KMS-11 (cell line): ENCODE results near the gene POF1B.

Experiments used
- H2AFZ ChIP-seq: fragments of 200-600 bp; sonication (generic); 2 replicates; pipeline ENCODE4 v1.6.1; 2016; ENCODE audit warnings: antibody characterized with exemption, mixed run types, low read depth
- H3K27ac ChIP-seq: fragments of 200-600 bp; sonication (generic); 2 replicates; pipeline ENCODE4 v1.6.1; 2016; ENCODE audit warnings: mild to moderate bottlenecking, mixed run types
- H3K27me3 ChIP-seq: fragments of 200-600 bp; sonication (generic); 2 replicates; pipeline ENCODE4 v1.6.1; 2017; ENCODE audit warnings: mild to moderate bottlenecking, low read depth, mixed run types, moderate library complexity; ENCODE audit not compliant: insufficient read depth
- H3K36me3 ChIP-seq: fragments of 200-600 bp; sonication (generic); 2 replicates; pipeline ENCODE4 v1.6.1; 2017; ENCODE audit warnings: mild to moderate bottlenecking, mixed run types; ENCODE audit not compliant: insufficient read depth
- H3K4me1 ChIP-seq: fragments of 200-600 bp; sonication (generic); 2 replicates; pipeline ENCODE4 v1.6.1; 2016; ENCODE audit warnings: mild to moderate bottlenecking, low read depth, mixed run types; ENCODE audit not compliant: poor library complexity, severe bottlenecking
- H3K4me2 ChIP-seq: fragments of 200-600 bp; sonication (generic); 2 replicates; pipeline ENCODE4 v1.7.0; 2016; ENCODE audit warnings: mild to moderate bottlenecking, mixed run types
- H3K4me3 ChIP-seq: fragments of 200-600 bp; sonication (generic); IDR thresholded peaks from 2 replicates; pipeline ENCODE4 v1.6.1; 2017; ENCODE audit warnings: low read depth, low read length, mixed read lengths; ENCODE audit not compliant: insufficient read depth
- H3K79me2 ChIP-seq: fragments of 200-600 bp; sonication (generic); 2 replicates; pipeline ENCODE4 v1.6.1; 2016; ENCODE audit warnings: low read depth, mixed run types; ENCODE audit not compliant: insufficient read depth
- H3K9ac ChIP-seq: fragments of 200-600 bp; sonication (generic); 2 replicates; pipeline ENCODE4 v1.6.1; 2016; ENCODE audit warnings: mild to moderate bottlenecking, mixed run types
- H4K20me1 ChIP-seq: fragments of 200-600 bp; sonication (generic); 2 replicates; pipeline ENCODE4 v1.6.1; 2016; ENCODE audit warnings: mild to moderate bottlenecking, mixed run types; ENCODE audit not compliant: insufficient read depth
- CTCF ChIP-seq: fragments of 200-600 bp; sonication (generic); conservative IDR thresholded peaks from 2 replicates; pipeline ENCODE4 v1.6.1; 2017; ENCODE audit warnings: low read depth, mild to moderate bottlenecking, antibody characterized with exemption, low read length, moderate library complexity, mixed read lengths

The POF1B gene

GRCh38 chrX:85379174-85379907 lies at the start of gene POF1B:
Gene POF1B, minus strand, starts transcription at chrX:85379665. Its CDS starts 211 bp downstream, at chrX:85379454.
- no peak for TF ChIP-seq CTCF
- H4K20me1 ChIP-seq = no peaks in the 10 kb centered on the region
- H3K4me1 ChIP-seq = no peaks in the 10 kb centered on the region
- H3K79me2 ChIP-seq = no peaks in the 10 kb centered on the region
- H3K4me2 ChIP-seq = no peak within 1 kb of the TSS
- no peak within 1 kb of the TSS for H3K4me3 ChIP-seq
- H2AFZ ChIP-seq = no peak within 1 kb of the TSS
- H3K9ac ChIP-seq = no peak within 1 kb of the TSS
- no peaks in the 10 kb centered on the region for H3K27me3 ChIP-seq
- H3K36me3 ChIP-seq = no peaks in the 10 kb centered on the region
- H3K27ac ChIP-seq = no peak within 1 kb of the TSS

GRCh38 chrX:85429066-85429465 lies 49.6 kb upstream of the POF1B start:
- H3K4me2 ChIP-seq = no peak overlapping the region
- H3K79me2 ChIP-seq = no peaks in the 10 kb centered on the region
- no peak overlapping the region for H3K4me3 ChIP-seq
- H3K4me1 ChIP-seq = no peaks in the 10 kb centered on the region
- H2AFZ ChIP-seq = no peak overlapping the region
- H3K36me3 ChIP-seq = no peaks in the 10 kb centered on the region
- no peak for TF ChIP-seq CTCF
- H3K27me3 ChIP-seq = no peaks in the 10 kb centered on the region
- H3K27ac ChIP-seq = no peak overlapping the region
- no peaks in the 10 kb centered on the region for H4K20me1 ChIP-seq
- no peak overlapping the region for H3K9ac ChIP-seq

GRCh38 chrX:85419293-85419692 lies 39.8 kb upstream of the POF1B start:
- no peaks in the 10 kb centered on the region for H3K27me3 ChIP-seq
- H3K4me1 ChIP-seq = no peaks in the 10 kb centered on the region
- H3K36me3 ChIP-seq = no peaks in the 10 kb centered on the region
- H3K9ac ChIP-seq = no peak overlapping the region
- no peaks in the 10 kb centered on the region for H3K79me2 ChIP-seq
- no peak overlapping the region for H3K4me2 ChIP-seq
- H4K20me1 ChIP-seq = no peaks in the 10 kb centered on the region
- no peak overlapping the region for H3K4me3 ChIP-seq
- no peak overlapping the region for H3K27ac ChIP-seq
- TF ChIP-seq CTCF = no peak
- no peak overlapping the region for H2AFZ ChIP-seq

GRCh38 chrX:85391878-85392238 lies 12.4 kb upstream of the POF1B start:
- no peak overlapping the region for H3K9ac ChIP-seq
- H4K20me1 ChIP-seq = no peaks in the 10 kb centered on the region
- H2AFZ ChIP-seq = no peak overlapping the region
- no peaks in the 10 kb centered on the region for H3K79me2 ChIP-seq
- no peaks in the 10 kb centered on the region for H3K4me1 ChIP-seq
- H3K27ac ChIP-seq = no peak overlapping the region
- no peak overlapping the region for H3K4me3 ChIP-seq
- no peaks in the 10 kb centered on the region for H3K27me3 ChIP-seq
- H3K36me3 ChIP-seq = no peaks in the 10 kb centered on the region
- no peak for TF ChIP-seq CTCF
- H3K4me2 ChIP-seq = no peak overlapping the region
